AG09309 (cell line): ENCODE results near the gene TMC6.

ENCODE experiments used
- DNase-seq: peaks from one replicate; pipeline ENCODE4 v3.0.0-alpha.2; 2010; ENCODE audit warnings: low read depth
- H3K4me3 ChIP-seq: 2 replicates; pipeline ENCODE4 v1.5.1; 2011; ENCODE audit warnings: mild to moderate bottlenecking, low read depth, low read length, moderate library complexity; ENCODE audit not compliant: control insufficient read depth
- CTCF ChIP-seq: IDR thresholded peaks from 2 replicates; pipeline ENCODE4 v1.5.1; 2011; ENCODE audit warnings: mild to moderate bottlenecking, low read depth, low read length, inconsistent platforms; ENCODE audit not compliant: insufficient read depth, control insufficient read depth; ENCODE audit errors: missing control alignments

Gene TMC6

DNA sequence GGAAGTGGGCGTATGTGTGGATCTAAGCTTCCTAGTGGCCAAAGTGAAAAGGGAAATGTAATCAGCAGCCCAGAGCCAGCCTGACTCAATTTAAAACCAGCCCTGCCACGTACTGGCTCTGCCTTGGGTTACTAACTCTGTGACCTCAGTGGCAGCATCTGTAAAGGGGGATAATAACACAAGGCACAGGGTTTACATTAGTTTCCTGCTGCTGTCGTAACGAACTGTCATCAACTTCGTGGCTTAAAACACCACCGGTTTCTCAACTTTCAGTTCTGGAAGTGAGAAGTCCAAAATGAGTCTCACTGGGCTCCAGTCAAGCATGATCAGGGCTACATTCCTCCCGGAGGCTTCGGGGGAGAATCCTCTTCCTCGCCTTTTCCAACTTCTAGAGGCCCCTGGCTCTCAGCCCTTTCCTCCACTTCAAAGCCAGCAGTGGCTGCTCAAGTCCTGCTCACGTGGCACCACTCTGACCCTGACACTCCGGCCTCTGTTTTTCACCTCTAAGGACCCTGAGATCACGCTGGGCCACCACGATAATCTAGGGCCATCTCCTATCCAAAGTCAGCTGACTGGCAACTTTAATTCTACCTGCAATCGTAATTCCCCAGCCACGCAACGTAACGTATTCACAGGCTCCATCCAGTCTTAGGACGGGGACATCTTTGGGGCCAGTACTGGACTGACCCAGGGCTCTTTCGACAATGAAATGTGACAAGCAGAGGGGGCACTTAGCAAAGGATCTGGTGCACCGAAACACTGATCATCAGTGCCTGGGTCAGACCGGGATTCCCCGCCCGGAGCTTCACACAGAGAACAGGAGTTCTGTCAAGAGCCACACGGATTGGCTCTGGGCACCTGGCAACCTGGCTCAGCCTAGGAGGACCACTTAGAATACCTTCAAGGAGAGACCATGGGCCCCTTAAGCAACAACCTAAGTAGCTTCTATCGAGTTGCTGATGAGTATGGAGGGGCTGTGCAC, 14.5 kb downstream of the TMC6 start:
- no peak overlapping the region for H3K4me3 ChIP-seq
- TF ChIP-seq CTCF: no peak
- no peak for DNase-seq

GRCh38 chr17:78112518-78113471, 15.8 kb downstream of the TMC6 start:
- no peak overlapping the region for H3K4me3 ChIP-seq
- DNase-seq: no peak
- TF ChIP-seq CTCF: peak; percentile 98

GRCh38 chr17:78111727-78112517, 16.6 kb downstream of the TMC6 start:
- DNase-seq: no peak
- TF ChIP-seq CTCF: no peak
- no peak overlapping the region for H3K4me3 ChIP-seq

DNA sequence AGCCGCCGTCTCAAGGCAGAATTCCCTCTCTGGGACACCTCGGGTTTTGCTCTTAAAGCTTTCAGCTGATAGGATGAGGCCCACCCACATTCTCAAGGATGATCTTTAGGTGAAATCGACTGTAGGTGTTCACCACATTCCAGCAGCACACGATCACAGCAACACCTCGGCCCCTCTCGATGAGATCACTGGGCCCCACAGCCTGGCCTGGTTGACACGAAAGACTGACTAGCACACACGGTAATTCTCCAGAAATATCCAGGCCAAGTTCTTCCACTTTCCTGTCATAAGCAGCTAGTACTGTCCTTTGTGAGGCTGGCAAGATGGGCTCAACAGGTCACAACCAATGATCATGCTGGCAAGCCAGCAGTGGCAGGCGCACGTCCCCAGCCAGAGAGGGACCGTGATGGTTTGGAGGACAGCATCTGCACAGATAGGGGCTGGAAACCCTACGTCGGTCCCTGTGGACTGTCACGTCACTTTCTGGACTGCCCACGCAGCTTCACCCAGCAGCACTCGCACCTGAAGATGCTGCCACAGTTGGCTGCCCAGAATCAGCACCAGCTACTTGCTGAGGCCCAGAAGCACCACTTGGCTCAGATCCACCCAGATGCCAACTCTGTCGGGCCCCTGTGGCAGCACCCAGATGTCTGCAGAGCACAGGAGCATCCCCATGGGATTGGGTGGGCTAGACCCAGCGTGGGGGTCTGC, 17.4 kb downstream of the TMC6 start:
- no peak overlapping the region for H3K4me3 ChIP-seq
- no peak for DNase-seq
- TF ChIP-seq CTCF: no peak

GRCh38 chr17:78110363-78111015, 18.1 kb downstream of the TMC6 start:
- no peak for DNase-seq
- no peak overlapping the region for H3K4me3 ChIP-seq
- no peak for TF ChIP-seq CTCF

GRCh38 chr17:78109489-78109761, 19.1 kb downstream of the TMC6 start:
- TF ChIP-seq CTCF: no peak
- no peak overlapping the region for H3K4me3 ChIP-seq
- DNase-seq: no peak
